HepG2 (cell line): ENCODE data around the gene BRD2. TPM values are rescaled to one million over a fixed set of nuclear protein-coding genes. Genes with fewer than 3 reads are reported as not detected.

Experiments used
- CREM ChIP-seq, 2 experiments: sonication (generic) in 1 of 2; formaldehyde crosslinking in 1 of 2; IDR thresholded peaks; 2 replicates each; pipeline versions ENCODE4 v1.4.0 to v1.6.1; 2016 to 2020; ENCODE audit warnings: antibody characterized with exemption in 1 of 2, mild to moderate bottlenecking in 1 of 2, missing genetic modification reagents in 1 of 2
- EP300 ChIP-seq, 3 experiments: sonication (generic) in 1 of 3; formaldehyde crosslinking in 1 of 3; IDR thresholded peaks; 2 replicates each; pipeline versions ENCODE4 v1.5.1 to v1.6.1; 2011 to 2020; ENCODE audit warnings: low read depth in 2 of 3, low read length in 2 of 3, borderline replicate concordance in 1 of 3, improper control_type of control experiment in 1 of 3, mild to moderate bottlenecking in 1 of 3, missing genetic modification reagents in 1 of 3, moderate library complexity in 1 of 3
- HMGA1 ChIP-seq: sonication (generic); formaldehyde crosslinking; conservative IDR thresholded peaks from 2 replicates; pipeline ENCODE4 v1.4.0; 2020; ENCODE audit warnings: missing genetic modification reagents
- JUNB ChIP-seq: sonication (generic); formaldehyde crosslinking; IDR thresholded peaks from 2 replicates; pipeline ENCODE4 v1.8.0; 2022; ENCODE audit warnings: missing genetic modification reagents, mild to moderate bottlenecking, borderline replicate concordance
- MED13 ChIP-seq: sonication (generic); formaldehyde crosslinking; IDR thresholded peaks from 2 replicates; pipeline ENCODE4 v1.5.0; 2020; ENCODE audit warnings: missing genetic modification reagents
- MIER3 ChIP-seq: IDR thresholded peaks from 2 replicates; pipeline ENCODE4 v1.6.1; 2016; ENCODE audit warnings: missing compliant biosample characterization, borderline replicate concordance
- PAX8 ChIP-seq: sonication (generic); formaldehyde crosslinking; IDR thresholded peaks from 2 replicates; pipeline ENCODE4 v1.8.0; 2022; ENCODE audit warnings: mild to moderate bottlenecking, missing genetic modification reagents, borderline replicate concordance
- RCOR2 ChIP-seq: IDR thresholded peaks from 2 replicates; pipeline ENCODE4 v1.6.1; 2016; ENCODE audit warnings: missing biosample characterization, missing genetic modification reagents
- RFX1 ChIP-seq: fragments of 450-650 bp; IDR thresholded peaks from 2 replicates; pipeline ENCODE4 v1.6.1; 2017
- RFX5 ChIP-seq: IDR thresholded peaks from 2 replicates; pipeline ENCODE4 v1.6.1; 2011; ENCODE audit warnings: low read depth, low read length, improper control_type of control experiment
- SMAD1 ChIP-seq: sonication (generic); formaldehyde crosslinking; IDR thresholded peaks from 2 replicates; pipeline ENCODE4 v1.4.0; 2020; ENCODE audit warnings: missing genetic modification reagents, low read depth, mild to moderate bottlenecking, borderline replicate concordance
- ZMYM2 ChIP-seq: sonication (generic); formaldehyde crosslinking; IDR thresholded peaks from 2 replicates; pipeline ENCODE4 v1.8.0; 2022; ENCODE audit warnings: mild to moderate bottlenecking, missing genetic modification reagents
- ZNF180 ChIP-seq: sonication (generic); formaldehyde crosslinking; IDR thresholded peaks from 2 replicates; pipeline ENCODE4 v1.4.0; 2020; ENCODE audit warnings: low read depth, missing genetic modification reagents, borderline replicate concordance
- ZNF562 ChIP-seq: sonication (generic); formaldehyde crosslinking; IDR thresholded peaks from 2 replicates; pipeline ENCODE4 v1.8.0; 2022; ENCODE audit warnings: missing genetic modification reagents, borderline replicate concordance
- ZNF749 ChIP-seq: sonication (generic); formaldehyde crosslinking; IDR thresholded peaks from 2 replicates; pipeline ENCODE4 v1.8.0; 2022; ENCODE audit warnings: mild to moderate bottlenecking, missing genetic modification reagents, moderate library complexity, borderline replicate concordance
- ZSCAN25 ChIP-seq: sonication (generic); formaldehyde crosslinking; IDR thresholded peaks from 2 replicates; pipeline ENCODE4 v1.8.0; 2022; ENCODE audit warnings: mild to moderate bottlenecking, missing genetic modification reagents
- ZXDC ChIP-seq: sonication (generic); formaldehyde crosslinking; IDR thresholded peaks from 2 replicates; pipeline ENCODE4 v1.5.0; 2020; ENCODE audit warnings: mild to moderate bottlenecking, missing genetic modification reagents
- polyA plus RNA-seq, 8 experiments: library from polyadenylated mRNA; depleted of rRNA in 3 of 8; stranded (reverse) in 7 of 8; unstranded in 1 of 8; fragments of >200 nt; fragmentation: Illumina TruSeq in 4 of 8; extraction: Trizol in 4 of 8; gene quantifications; 2 replicates each; pipeline versions ENCODE4 v1.2.1 to v1.2.3, GENCODE V29; 2011 to 2016; ENCODE audit warnings: low read depth in 4 of 8, missing spikeins in 1 of 8, mixed read lengths in 1 of 8; ENCODE audit not compliant: insufficient read depth in 1 of 8
- total RNA-seq, 5 experiments: library from RNA; depleted of rRNA; stranded (reverse); fragments of >200 nt; fragmentation: Illumina TruSeq; extraction: Trizol; gene quantifications; 2 replicates each; pipeline ENCODE4 v1.2.3, GENCODE V29; 2016; ENCODE audit warnings: low read depth in 1 of 5
- TF ChIP-seq, protein P1 (sequence below): sonication (generic); formaldehyde crosslinking; IDR thresholded peaks from one replicate; pipeline ENCODE4 v1.5.1; 2020; ENCODE audit warnings: mild to moderate bottlenecking, missing genetic modification reagents; ENCODE audit errors: not compliant biosample characterization

BRD2 gene
- total and polyA plus RNA-seq, 2 of the 13 experiments (the other 11 are each of a cell fraction or from before 2014, with no cell fraction given), result 143 to 202 TPM

GRCh38 chr6:32971581-32972352, 3.4 kb downstream of the BRD2 start (continued):
- TF ChIP-seq SMAD1 (CRISPR knock-in tag), result peak; percentile 73; the same call in 1 of the 2 replicates
- no peak for TF ChIP-seq RCOR2 (CRISPR knock-in tag)
- TF ChIP-seq ZSCAN25 (CRISPR knock-in tag), result peak; percentile 58; the same call in 1 of the 2 replicates
- no peak for TF ChIP-seq ZNF562 (CRISPR knock-in tag)
- peak; percentile 22; the same call in 1 of the 2 replicates for TF ChIP-seq JUNB (CRISPR knock-in tag)
- peak; percentile 90; the same call in 1 of the 2 replicates for TF ChIP-seq ZNF180 (CRISPR knock-in tag)
- peak; percentile 17 to 45; a peak in 2 of 4 replicates for TF ChIP-seq EP300 (IDR thresholded peaks at IDR 0.05; ENCODE audit: low read depth in 2 of 2, low read length in 2 of 2)
- TF ChIP-seq EP300 (CRISPR knock-in tag; IDR thresholded peaks at IDR 0.05; ENCODE audit: borderline replicate concordance), result no peak
- no peak for TF ChIP-seq ZMYM2 (CRISPR knock-in tag)
- TF ChIP-seq RFX5, result peak; percentile 98
- TF ChIP-seq PAX8 (CRISPR knock-in tag), result 0 out of 2 replicates have a peak, but pooled peaks have one; percentile 10
- peak; percentile 86 for TF ChIP-seq ZXDC
- no peak for TF ChIP-seq RFX1
- no peak; the same call in 1 of the 2 replicates for TF ChIP-seq MIER3 (CRISPR knock-in tag)
- TF ChIP-seq, protein P1, sequence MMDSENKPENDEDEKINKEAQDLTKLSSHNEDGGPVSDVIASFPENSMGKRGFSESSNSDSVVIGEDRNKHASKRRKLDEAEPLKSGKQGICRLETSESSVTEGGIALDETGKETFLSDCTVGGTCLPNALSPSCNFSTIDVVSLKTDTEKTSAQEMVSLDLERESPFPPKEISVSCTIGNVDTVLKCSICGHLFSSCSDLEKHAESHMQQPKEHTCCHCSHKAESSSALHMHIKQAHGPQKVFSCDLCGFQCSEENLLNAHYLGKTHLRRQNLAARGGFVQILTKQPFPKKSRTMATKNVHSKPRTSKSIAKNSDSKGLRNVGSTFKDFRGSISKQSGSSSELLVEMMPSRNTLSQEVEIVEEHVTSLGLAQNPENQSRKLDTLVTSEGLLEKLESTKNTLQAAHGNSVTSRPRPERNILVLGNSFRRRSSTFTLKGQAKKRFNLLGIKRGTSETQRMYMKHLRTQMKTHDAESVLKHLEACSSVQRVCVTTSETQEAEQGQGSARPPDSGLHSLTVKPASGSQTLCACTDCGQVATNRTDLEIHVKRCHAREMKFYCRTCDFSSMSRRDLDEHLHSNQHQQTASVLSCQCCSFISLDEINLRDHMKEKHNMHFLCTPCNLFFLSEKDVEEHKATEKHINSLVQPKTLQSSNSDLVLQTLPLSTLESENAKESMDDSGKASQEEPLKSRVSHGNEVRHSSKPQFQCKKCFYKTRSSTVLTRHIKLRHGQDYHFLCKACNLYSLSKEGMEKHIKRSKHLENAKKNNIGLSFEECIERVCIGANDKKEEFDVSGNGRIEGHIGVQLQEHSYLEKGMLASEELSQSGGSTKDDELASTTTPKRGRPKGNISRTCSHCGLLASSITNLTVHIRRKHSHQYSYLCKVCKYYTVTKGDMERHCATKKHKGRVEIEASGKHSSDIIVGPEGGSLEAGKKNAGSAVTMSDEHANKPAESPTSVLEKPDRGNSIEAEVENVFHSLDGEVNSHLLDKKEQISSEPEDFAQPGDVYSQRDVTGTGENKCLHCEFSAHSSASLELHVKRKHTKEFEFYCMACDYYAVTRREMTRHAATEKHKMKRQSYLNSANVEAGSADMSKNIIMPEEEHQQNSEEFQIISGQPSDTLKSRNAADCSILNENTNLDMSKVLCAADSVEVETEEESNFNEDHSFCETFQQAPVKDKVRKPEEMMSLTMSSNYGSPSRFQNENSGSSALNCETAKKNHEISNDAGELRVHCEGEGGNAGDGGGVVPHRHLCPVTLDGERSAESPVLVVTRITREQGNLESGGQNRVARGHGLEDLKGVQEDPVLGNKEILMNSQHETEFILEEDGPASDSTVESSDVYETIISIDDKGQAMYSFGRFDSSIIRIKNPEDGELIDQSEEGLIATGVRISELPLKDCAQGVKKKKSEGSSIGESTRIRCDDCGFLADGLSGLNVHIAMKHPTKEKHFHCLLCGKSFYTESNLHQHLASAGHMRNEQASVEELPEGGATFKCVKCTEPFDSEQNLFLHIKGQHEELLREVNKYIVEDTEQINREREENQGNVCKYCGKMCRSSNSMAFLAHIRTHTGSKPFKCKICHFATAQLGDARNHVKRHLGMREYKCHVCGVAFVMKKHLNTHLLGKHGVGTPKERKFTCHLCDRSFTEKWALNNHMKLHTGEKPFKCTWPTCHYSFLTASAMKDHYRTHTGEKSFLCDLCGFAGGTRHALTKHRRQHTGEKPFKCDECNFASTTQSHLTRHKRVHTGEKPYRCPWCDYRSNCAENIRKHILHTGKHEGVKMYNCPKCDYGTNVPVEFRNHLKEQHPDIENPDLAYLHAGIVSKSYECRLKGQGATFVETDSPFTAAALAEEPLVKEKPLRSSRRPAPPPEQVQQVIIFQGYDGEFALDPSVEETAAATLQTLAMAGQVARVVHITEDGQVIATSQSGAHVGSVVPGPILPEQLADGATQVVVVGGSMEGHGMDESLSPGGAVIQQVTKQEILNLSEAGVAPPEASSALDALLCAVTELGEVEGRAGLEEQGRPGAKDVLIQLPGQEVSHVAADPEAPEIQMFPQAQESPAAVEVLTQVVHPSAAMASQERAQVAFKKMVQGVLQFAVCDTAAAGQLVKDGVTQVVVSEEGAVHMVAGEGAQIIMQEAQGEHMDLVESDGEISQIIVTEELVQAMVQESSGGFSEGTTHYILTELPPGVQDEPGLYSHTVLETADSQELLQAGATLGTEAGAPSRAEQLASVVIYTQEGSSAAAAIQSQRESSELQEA (CRISPR knock-in tag), result no peak
- peak; percentile 87 for TF ChIP-seq MED13
- no peak; the same call in 1 of the 2 replicates for TF ChIP-seq ZNF749 (CRISPR knock-in tag)
- no peak for TF ChIP-seq HMGA1 (CRISPR knock-in tag)
- peak; percentile 94 for TF ChIP-seq CREM (IDR thresholded peaks at IDR 0.05)
- 0 out of 2 replicates have a peak, but pooled peaks have one; percentile 25 for TF ChIP-seq CREM (CRISPR knock-in tag; IDR thresholded peaks at IDR 0.05)
